Measurements from ENCODE around the gene RBFOX2. TPM values are rescaled to one million over a fixed set of nuclear protein-coding genes. Genes with fewer than 3 reads are reported as not detected.
"Not testable (repeated sequence)": the region's sequence is repeated elsewhere in the genome, so short reads cannot be mapped to it uniquely, and the experiment has no call there.

Gene RBFOX2
- total RNA-seq, 2 donors from 2014 or later, result 81.8 to 86.0 TPM

DNA sequence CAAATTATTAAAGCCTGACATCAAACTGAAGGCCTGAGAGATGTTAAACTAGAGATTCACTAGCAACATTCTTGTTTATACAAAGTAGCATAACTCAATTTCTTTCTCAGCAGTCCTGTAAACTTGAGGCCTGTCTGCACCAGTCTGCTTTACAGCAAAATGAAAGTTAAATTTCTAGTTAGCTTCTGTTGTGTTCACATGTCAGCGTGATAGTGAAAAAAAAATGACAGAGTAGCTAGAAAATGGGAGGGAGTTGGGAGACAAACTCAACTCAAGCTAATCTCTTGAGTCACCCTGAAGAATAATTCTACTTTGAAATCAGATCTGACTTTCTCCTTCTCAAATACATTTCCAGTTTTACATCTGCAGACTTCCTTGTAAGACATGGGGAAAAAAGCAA, 6.5 kb downstream of the RBFOX2 start:
- Histone ChIP-seq H3K27ac (peak overlapping the region in 1 of 2 donors; percentile 19), H3K4me3 (no peak overlapping the region), H3K27me3 (no peaks in the 10 kb centered on the region), H3K4me1 (peaks cover 0 to 34% of the 10 kb centered on the region in 2 donors), H3K36me3 (no peaks in the 10 kb centered on the region), H3K9me3 (no peaks in the 10 kb centered on the region)
- DNase-seq (ENCODE audit: low spot score), result no peak
- TF ChIP-seq, protein P1, sequence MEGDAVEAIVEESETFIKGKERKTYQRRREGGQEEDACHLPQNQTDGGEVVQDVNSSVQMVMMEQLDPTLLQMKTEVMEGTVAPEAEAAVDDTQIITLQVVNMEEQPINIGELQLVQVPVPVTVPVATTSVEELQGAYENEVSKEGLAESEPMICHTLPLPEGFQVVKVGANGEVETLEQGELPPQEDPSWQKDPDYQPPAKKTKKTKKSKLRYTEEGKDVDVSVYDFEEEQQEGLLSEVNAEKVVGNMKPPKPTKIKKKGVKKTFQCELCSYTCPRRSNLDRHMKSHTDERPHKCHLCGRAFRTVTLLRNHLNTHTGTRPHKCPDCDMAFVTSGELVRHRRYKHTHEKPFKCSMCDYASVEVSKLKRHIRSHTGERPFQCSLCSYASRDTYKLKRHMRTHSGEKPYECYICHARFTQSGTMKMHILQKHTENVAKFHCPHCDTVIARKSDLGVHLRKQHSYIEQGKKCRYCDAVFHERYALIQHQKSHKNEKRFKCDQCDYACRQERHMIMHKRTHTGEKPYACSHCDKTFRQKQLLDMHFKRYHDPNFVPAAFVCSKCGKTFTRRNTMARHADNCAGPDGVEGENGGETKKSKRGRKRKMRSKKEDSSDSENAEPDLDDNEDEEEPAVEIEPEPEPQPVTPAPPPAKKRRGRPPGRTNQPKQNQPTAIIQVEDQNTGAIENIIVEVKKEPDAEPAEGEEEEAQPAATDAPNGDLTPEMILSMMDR (IDR thresholded peaks at IDR 0.05), result no peak

DNA sequence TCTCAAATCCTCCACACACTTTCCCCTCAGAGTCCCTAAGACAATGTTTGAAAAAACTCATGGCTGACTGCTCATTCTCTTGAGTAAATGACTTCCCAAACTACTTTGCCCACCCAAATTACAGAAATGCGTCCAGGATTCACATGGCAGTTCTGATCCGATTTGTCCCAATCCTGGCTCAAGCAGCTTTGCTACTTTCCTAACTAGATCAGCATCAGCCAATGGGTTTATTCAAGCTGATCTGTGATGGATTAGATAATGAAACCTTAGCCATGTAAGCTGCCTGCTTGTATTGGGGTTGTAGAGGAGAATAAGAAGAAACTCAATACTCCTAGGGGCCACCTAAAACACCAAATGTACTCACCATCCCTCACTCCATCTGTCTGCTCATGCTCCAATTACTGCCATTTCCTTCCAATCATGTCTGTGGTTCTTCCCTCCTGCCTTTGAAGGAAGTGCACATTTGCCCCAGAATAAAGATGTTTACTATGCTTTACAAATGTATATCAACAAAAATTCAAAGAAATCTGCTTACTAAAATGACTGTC, 6.9 kb downstream of the RBFOX2 start:
- H3K9me3 ChIP-seq, result no peaks in the 10 kb centered on the region
- H3K27me3 ChIP-seq, result no peaks in the 10 kb centered on the region
- no peak for DNase-seq (ENCODE audit: low spot score)
- no peak overlapping the region for H3K4me3 ChIP-seq
- H3K27ac ChIP-seq, result peak overlapping the region in 1 of 2 donors; percentile 19
- TF ChIP-seq, protein P1 (IDR thresholded peaks at IDR 0.05), result no peak
- H3K36me3 ChIP-seq, result no peaks in the 10 kb centered on the region
- H3K4me1 ChIP-seq, result peaks cover 0 to 34% of the 10 kb centered on the region in 2 donors

DNA sequence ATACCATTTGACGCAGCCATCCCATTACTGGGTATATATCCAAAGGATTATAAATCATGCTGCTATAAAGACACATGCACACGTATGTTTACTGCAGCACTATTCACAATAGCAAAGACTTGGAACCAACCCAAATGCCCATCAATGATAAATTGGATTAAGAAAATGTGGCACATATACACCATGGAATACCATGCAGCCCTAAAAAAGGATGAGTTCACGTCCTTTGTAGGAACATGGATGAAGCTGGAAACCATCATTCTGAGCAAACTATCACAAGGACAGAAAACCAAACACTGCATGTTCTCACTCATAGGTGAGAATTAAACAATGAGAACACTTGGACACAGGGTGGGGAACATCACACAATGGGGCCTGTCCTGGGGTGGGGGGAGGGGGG, 7.8 kb downstream of the RBFOX2 start:
- H3K27me3 ChIP-seq; H3K4me3 ChIP-seq; DNase-seq (ENCODE audit: low spot score); H3K27ac ChIP-seq; H3K9me3 ChIP-seq; H3K36me3 ChIP-seq: not testable (repeated sequence)
- H3K4me1 ChIP-seq, result peaks cover 0 to 38% of the 10 kb centered on the region in 2 donors

DNA sequence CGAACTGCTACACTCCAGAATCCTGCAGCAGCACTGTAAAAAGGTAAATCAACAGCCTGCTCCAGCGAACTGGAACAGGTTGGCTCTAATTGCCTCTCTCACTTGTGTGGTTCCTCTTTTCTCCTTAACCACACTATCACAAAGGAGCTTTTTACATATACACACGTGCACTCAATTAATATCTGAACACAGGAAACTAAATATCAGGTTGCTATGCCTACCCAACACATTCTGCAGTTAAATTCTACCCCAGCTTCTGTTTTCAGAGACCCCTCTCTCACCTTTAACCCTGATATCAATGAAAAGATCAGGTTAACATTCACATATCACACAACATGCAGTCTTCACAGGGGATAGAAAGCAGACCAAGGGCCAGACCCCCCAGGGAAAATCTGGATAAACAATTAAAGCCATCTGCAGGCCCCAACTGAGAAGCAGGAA, 11.0 kb downstream of the RBFOX2 start:
- TF ChIP-seq, protein P1 (IDR thresholded peaks at IDR 0.05), result no peak
- H3K27ac ChIP-seq, result no peak overlapping the region
- no peaks in the 10 kb centered on the region for H3K27me3 ChIP-seq
- H3K9me3 ChIP-seq, result no peaks in the 10 kb centered on the region
- no peak for DNase-seq (ENCODE audit: low spot score)
- peaks cover 0 to 46% of the 10 kb centered on the region in 2 donors for H3K4me1 ChIP-seq
- no peaks in the 10 kb centered on the region for H3K36me3 ChIP-seq
- no peak overlapping the region for H3K4me3 ChIP-seq

DNA sequence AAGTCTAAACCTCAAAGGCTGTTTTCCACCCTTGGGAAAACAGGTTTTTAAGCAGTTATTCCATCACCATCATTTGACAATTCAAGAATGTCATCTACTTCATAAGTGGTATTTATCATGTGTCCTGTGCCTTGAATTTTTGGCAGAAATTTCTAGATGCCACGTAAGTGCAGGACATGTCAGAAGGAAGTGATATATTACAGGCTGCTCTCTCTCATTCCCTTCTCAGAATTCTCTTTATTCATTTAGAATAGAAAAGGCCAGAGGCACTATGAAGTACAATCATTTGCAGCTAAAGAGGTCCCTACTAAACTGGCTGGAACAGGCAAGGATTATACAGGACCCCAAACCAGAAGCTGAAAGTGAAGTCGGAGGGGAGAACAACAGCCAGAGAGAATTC, 11.9 kb downstream of the RBFOX2 start:
- Histone ChIP-seq H3K4me1 (peaks cover 0 to 44% of the 10 kb centered on the region in 2 donors), H3K36me3 (no peaks in the 10 kb centered on the region), H3K27ac (peak overlapping the region in 1 of 2 donors; percentile 8), H3K4me3 (no peak overlapping the region), H3K27me3 (no peaks in the 10 kb centered on the region), H3K9me3 (no peaks in the 10 kb centered on the region)
- DNase-seq (ENCODE audit: low spot score), result no peak
- TF ChIP-seq, protein P1 (IDR thresholded peaks at IDR 0.05), result no peak

DNA sequence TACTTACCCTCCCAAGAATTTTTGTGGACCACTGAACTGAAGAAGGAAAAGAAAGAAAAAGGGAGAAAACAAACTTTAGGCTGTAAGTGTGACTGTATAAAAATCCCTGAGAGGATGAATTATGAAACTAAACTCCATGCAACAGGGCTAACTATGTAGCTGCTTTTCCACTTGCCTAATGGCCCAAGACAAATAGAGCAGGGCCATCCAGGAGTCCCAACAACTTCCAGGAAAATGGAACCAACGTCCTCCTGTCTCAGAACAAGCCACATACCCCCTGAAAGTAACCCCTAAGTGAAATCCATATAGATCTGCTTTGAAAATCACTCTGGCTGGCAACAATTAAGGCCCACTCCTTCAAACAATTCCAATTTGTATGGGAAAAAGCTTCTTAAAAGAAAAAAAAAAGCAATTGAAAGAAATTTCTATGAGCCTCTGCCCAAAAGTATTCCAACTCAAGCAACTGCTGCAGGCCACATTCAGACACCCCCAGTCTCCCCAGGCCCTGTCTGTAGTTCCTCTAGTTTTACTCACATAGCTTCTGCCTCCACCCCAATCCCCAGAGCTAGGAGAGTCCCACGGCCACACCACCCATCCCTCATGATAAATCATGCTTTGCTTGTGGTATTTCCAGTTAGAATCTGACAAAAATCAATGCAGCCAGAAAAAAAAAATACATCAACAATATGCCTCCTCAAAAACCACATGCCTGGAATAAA, 12.7 kb downstream of the RBFOX2 start:
- TF ChIP-seq, protein P1 (IDR thresholded peaks at IDR 0.05), result no peak
- no peak overlapping the region for H3K4me3 ChIP-seq
- no peak for DNase-seq (ENCODE audit: low spot score)
- peaks cover 0 to 41% of the 10 kb centered on the region in 2 donors for H3K4me1 ChIP-seq
- no peaks in the 10 kb centered on the region for H3K9me3 ChIP-seq
- no peaks in the 10 kb centered on the region for H3K36me3 ChIP-seq
- H3K27ac ChIP-seq, result peak overlapping the region; percentile 8 to 33
- H3K27me3 ChIP-seq, result no peaks in the 10 kb centered on the region

Data from right atrium auricular region (tissue), 2 donors.